Measurements from ENCODE around the gene CAMK2A. TPM values are rescaled to one million over a fixed set of nuclear protein-coding genes. Genes with fewer than 3 reads are reported as not detected.

The CAMK2A gene
- under 1 TPM; 0.09 to 0.64 (median 0.18) TPM for total RNA-seq (2021; fragmentation: NEBNext Ultra II Directional; extraction: Animal tissue kit (Norgen Biotek cat#: 25700))
- long read RNA-seq: 0 reads

DNA sequence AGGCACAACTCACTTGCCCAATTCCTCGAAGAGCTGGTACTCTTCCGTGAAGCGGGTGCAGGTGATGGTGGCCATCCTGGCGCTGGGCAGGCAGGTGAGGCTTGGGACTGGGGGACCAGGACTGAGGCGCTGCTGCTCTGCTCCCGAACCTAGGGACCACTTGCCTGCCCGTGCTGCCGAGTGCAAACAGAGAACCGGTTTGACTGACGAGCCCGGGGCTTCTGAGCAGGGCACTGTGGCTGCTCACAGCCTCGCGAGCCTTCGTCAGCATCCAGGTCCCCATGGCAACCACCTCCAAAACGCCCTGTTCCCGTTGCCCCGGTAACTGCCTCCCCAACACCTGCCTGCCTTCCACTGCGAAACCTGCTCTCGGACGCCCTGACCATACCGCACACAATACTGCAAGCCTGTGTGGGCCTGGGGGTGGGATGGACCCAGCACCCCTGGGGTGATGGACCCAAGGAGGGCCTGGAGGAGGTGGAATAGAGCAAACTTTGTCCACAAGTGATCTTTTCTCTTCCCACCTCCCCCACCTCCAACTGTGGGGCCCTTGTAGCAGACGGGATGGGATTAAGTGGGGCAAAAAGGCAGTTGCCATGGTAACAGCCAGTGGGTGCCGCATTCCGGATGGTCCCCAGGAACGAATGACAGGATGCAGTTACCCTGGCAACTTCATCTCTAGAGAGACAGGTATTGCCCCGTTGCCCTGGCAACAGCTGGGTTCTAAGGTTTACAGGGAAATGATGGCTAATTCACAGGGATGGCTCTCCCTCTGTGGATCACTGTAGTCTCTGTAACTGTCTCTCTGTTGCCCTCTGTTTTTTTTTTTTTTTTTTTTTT is at the start of gene CAMK2A:
TSS of gene CAMK2A (minus strand) at position 223 of the 840 bp plus-strand sequence. CDS start at position 75, 148 bp downstream.
- Mint-ChIP-seq H3K9me3 (no peaks in the 10 kb centered on the region), H3K36me3 (ENCODE audit: low read depth) (no peaks in the 10 kb centered on the region), H3K27me3 (ENCODE audit: insufficient read depth) (peaks cover 2% of the 10 kb centered on the region), H3K4me3 (no peak within 1 kb of the TSS), H3K27ac (no peak within 1 kb of the TSS), H3K4me1 (ENCODE audit: low read depth) (peaks cover 20% of the 10 kb centered on the region)
- DNase-seq: no peak
- TF ChIP-seq, protein P1, sequence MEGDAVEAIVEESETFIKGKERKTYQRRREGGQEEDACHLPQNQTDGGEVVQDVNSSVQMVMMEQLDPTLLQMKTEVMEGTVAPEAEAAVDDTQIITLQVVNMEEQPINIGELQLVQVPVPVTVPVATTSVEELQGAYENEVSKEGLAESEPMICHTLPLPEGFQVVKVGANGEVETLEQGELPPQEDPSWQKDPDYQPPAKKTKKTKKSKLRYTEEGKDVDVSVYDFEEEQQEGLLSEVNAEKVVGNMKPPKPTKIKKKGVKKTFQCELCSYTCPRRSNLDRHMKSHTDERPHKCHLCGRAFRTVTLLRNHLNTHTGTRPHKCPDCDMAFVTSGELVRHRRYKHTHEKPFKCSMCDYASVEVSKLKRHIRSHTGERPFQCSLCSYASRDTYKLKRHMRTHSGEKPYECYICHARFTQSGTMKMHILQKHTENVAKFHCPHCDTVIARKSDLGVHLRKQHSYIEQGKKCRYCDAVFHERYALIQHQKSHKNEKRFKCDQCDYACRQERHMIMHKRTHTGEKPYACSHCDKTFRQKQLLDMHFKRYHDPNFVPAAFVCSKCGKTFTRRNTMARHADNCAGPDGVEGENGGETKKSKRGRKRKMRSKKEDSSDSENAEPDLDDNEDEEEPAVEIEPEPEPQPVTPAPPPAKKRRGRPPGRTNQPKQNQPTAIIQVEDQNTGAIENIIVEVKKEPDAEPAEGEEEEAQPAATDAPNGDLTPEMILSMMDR (IDR thresholded peaks at IDR 0.05): no peak

DNA sequence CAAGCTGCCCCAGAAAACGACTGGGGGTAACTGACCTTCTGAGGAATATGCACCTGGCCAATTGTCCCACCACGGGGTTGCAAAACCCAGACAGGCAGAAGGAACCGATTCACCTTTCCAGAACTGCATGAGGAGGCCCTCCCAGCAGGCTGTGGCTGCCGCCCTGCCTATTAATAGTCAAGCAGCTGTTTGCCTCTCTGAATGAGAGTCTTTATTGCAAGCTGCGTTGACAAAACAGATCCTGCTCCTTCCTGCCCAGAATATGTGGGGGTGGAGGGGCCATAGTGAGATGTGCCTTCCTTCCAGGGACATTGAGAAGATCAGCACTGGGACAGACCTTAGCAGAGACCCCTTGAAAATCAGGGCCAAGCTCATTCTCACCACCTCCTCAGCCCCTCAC is 49.6 kb upstream of the CAMK2A start:
- Mint-ChIP-seq H3K9me3 (no peaks in the 10 kb centered on the region), H3K4me3 (no peak overlapping the region), H3K27ac (no peak overlapping the region), H3K36me3 (ENCODE audit: low read depth) (no peaks in the 10 kb centered on the region), H3K4me1 (ENCODE audit: low read depth) (no peaks in the 10 kb centered on the region), H3K27me3 (ENCODE audit: insufficient read depth) (peaks cover 4% of the 10 kb centered on the region; the same call in 1 of the 2 replicates)
- TF ChIP-seq, protein P1 (IDR thresholded peaks at IDR 0.05): no peak
- DNase-seq: no peak

DNA sequence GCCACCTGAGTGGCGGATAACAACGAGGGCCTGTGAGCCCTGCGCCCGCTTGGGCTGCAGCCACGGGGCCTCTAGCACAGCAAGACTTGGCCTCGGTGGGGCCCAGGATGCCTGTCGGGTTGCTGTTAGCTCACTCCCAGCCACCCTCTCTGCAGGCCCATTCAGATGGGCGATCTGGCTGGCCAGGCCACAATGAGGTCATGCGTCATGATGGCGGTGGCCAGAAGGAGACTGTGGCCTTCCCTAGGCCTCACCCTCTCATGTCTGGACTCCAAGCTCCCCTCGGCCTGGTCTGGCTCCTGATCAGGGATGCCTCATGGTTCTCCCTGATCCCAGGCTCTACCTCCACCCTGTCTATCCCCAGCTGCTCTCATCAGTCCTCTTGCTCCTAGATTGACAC is 49.0 kb upstream of the CAMK2A start:
- no peak overlapping the region for H3K27ac Mint-ChIP-seq
- H3K9me3 Mint-ChIP-seq: no peaks in the 10 kb centered on the region
- peaks cover 4% of the 10 kb centered on the region; the same call in 1 of the 2 replicates for H3K27me3 Mint-ChIP-seq (ENCODE audit: insufficient read depth)
- TF ChIP-seq, protein P1 (IDR thresholded peaks at IDR 0.05): no peak
- H3K4me3 Mint-ChIP-seq: no peak overlapping the region
- no peaks in the 10 kb centered on the region for H3K4me1 Mint-ChIP-seq (ENCODE audit: low read depth)
- H3K36me3 Mint-ChIP-seq (ENCODE audit: low read depth): no peaks in the 10 kb centered on the region
- no peak for DNase-seq

DNA sequence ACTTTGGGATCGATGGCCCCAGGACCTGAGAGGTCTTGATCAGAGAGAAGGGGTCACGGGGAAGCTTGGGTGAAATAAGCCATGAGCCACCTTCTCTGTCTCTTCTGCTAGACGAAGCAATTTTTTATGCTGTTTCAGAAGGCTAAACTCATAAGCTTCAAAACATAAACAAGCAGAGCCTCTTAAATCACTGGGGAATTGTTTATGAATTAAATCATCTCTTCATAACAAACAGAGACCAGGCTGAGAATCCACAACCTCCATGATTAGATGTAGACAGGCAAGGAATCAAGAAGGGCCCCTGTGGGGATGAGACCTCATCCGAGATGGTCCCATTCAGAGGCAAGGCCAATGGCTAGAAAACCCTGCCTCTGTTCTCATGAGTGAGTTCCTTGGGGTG is 46.2 kb upstream of the CAMK2A start:
- H3K27me3 Mint-ChIP-seq (ENCODE audit: insufficient read depth): peaks cover 4% of the 10 kb centered on the region; the same call in 1 of the 2 replicates
- H3K9me3 Mint-ChIP-seq: no peaks in the 10 kb centered on the region
- no peaks in the 10 kb centered on the region for H3K4me1 Mint-ChIP-seq (ENCODE audit: low read depth)
- H3K36me3 Mint-ChIP-seq (ENCODE audit: low read depth): no peaks in the 10 kb centered on the region
- H3K27ac Mint-ChIP-seq: no peak overlapping the region
- DNase-seq: no peak
- no peak overlapping the region for H3K4me3 Mint-ChIP-seq
- TF ChIP-seq, protein P1 (IDR thresholded peaks at IDR 0.05): no peak

DNA sequence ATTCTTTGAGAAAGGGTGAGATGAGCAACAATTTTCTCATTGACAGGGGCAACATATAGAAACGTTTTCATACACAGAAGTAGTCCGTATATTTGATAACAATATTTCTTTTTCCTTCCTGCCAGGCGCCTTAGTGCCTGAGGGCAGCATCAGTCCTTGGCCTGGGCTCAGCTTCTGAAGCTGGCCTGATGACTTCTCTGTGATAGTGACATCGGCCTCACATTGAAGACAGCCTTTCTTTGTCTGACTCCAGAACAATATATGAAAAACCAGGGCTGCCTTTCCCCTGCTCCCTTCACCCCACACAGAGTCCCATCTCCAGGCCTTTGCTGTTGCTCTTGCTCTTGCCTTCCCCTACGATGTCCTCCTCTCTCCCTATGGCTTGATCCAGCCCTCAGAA is 43.8 kb upstream of the CAMK2A start:
- DNase-seq: no peak
- H3K4me3 Mint-ChIP-seq: no peak overlapping the region
- peaks cover 3% of the 10 kb centered on the region for H3K27me3 Mint-ChIP-seq (ENCODE audit: insufficient read depth)
- no peaks in the 10 kb centered on the region for H3K9me3 Mint-ChIP-seq
- no peaks in the 10 kb centered on the region for H3K4me1 Mint-ChIP-seq (ENCODE audit: low read depth)
- no peaks in the 10 kb centered on the region for H3K36me3 Mint-ChIP-seq (ENCODE audit: low read depth)
- no peak overlapping the region for H3K27ac Mint-ChIP-seq
- TF ChIP-seq, protein P1 (IDR thresholded peaks at IDR 0.05): no peak

All from HFFc6 (cell line).